Muscle of arm (tissue), 12 donors: ENCODE results near the gene KIAA0930. TPM values are rescaled to one million over a fixed set of nuclear protein-coding genes. Genes with fewer than 3 reads are reported as not detected.

ENCODE experiments used
- DNase-seq: peaks from one replicate; pipeline ENCODE4 v3.0.0-alpha.2; 2013
- polyA plus RNA-seq, 12 donors: library from polyadenylated mRNA; unstranded; fragments of 120-200 nt; gene quantifications; one replicate each; pipeline ENCODE4 v1.2.1, GENCODE V29; 2013; ENCODE audit not compliant: insufficient read length in 12 of 12

Gene KIAA0930
- polyA plus RNA-seq, 12 donors: 10.9 to 42.3 (median 14.1) TPM; not detected in 1

GRCh38 chr22:45180146-45180679 is 60.5 kb downstream of the KIAA0930 start:
- no peak for DNase-seq

GRCh38 chr22:45179276-45180049 is 61.2 kb downstream of the KIAA0930 start:
- DNase-seq: no peak

GRCh38 chr22:45172881-45173585 is 67.7 kb downstream of the KIAA0930 start:
- DNase-seq: no peak

GRCh38 chr22:45171830-45172229 is 68.9 kb downstream of the KIAA0930 start:
- no peak for DNase-seq

GRCh38 chr22:45169591-45170466 is 70.9 kb downstream of the KIAA0930 start:
- DNase-seq: no peak

- no peak for DNase-seq
Measured at GRCh38 chr22:45166932-45167331, 73.8 kb downstream of the KIAA0930 start.

- no peak for DNase-seq
Measured at GRCh38 chr22:45164270-45165088, 76.2 kb downstream of the KIAA0930 start.

GRCh38 chr22:45163451-45164269 is 77.0 kb downstream of the KIAA0930 start, which contains the start of gene NUP50:
NUP50 (plus strand) TSS chr22:45163925; CDS start chr22:45168178, 4,253 bp downstream.
- DNase-seq: peak; percentile 97

GRCh38 chr22:45163099-45163450 is 77.6 kb downstream of the KIAA0930 start:
- DNase-seq: peak; percentile 34

GRCh38 chr22:45162531-45162930 is 78.2 kb downstream of the KIAA0930 start:
- no peak for DNase-seq

GRCh38 chr22:45159652-45160462 is 80.8 kb downstream of the KIAA0930 start:
- no peak for DNase-seq

- DNase-seq: no peak
Measured at GRCh38 chr22:45157907-45158306, 82.8 kb downstream of the KIAA0930 start.

- DNase-seq: no peak
Measured at GRCh38 chr22:45155050-45155840, 85.4 kb downstream of the KIAA0930 start.

- DNase-seq: no peak
Measured at GRCh38 chr22:45154383-45154782, 86.3 kb downstream of the KIAA0930 start.

- DNase-seq: no peak
Measured at GRCh38 chr22:45151503-45151902, 89.2 kb downstream of the KIAA0930 start.

- DNase-seq: no peak
Measured at GRCh38 chr22:45150139-45150538, 90.6 kb downstream of the KIAA0930 start.

GRCh38 chr22:45149671-45150070 is 91.0 kb downstream of the KIAA0930 start:
- no peak for DNase-seq

- no peak for DNase-seq
Measured at GRCh38 chr22:45144916-45145315, 95.8 kb downstream of the KIAA0930 start.
